Mucosa of stomach (tissue), 1 donor: Measurements from ENCODE around the gene SNAP47.

Experiments
- H3K27me3 ChIP-seq: one replicate; pipeline ENCODE4 v1.7.0; 2013; ENCODE audit warnings: mild to moderate bottlenecking, low read length; ENCODE audit not compliant: control insufficient read depth, insufficient read depth
- H3K36me3 ChIP-seq: one replicate; pipeline ENCODE4 v1.7.0; 2013; ENCODE audit warnings: low read length; ENCODE audit not compliant: control insufficient read depth, insufficient read depth
- H3K4me1 ChIP-seq: one replicate; pipeline ENCODE4 v1.7.0; 2013; ENCODE audit warnings: mild to moderate bottlenecking, low read length; ENCODE audit not compliant: control insufficient read depth, insufficient read depth
- H3K4me3 ChIP-seq: one replicate; pipeline ENCODE4 v1.7.0; 2013; ENCODE audit warnings: low read length
- H3K9ac ChIP-seq: one replicate; pipeline ENCODE4 v1.7.0; 2013; ENCODE audit warnings: mild to moderate bottlenecking, low read length, moderate library complexity
- H3K9me3 ChIP-seq: one replicate; pipeline ENCODE4 v1.7.0; 2013; ENCODE audit warnings: mild to moderate bottlenecking, low read length, moderate library complexity; ENCODE audit not compliant: control insufficient read depth
- donor health status: Pancreatic carcinoma.

Gene SNAP47

GRCh38 chr1:227745568-227746265 is 10.5 kb downstream of the SNAP47 start:
- H3K27me3 ChIP-seq, result no peaks in the 10 kb centered on the region
- H3K9me3 ChIP-seq, result no peaks in the 10 kb centered on the region
- H3K36me3 ChIP-seq, result peaks cover 8% of the 10 kb centered on the region
- peaks cover 4% of the 10 kb centered on the region for H3K4me1 ChIP-seq
- H3K4me3 ChIP-seq, result no peak overlapping the region
- H3K9ac ChIP-seq, result no peak overlapping the region

GRCh38 chr1:227746676-227747075 is 11.4 kb downstream of the SNAP47 start:
- Histone ChIP-seq H3K4me1 (peaks cover 4% of the 10 kb centered on the region), H3K36me3 (peaks cover 8% of the 10 kb centered on the region), H3K4me3 (no peak overlapping the region), H3K9ac (no peak overlapping the region), H3K9me3 (no peaks in the 10 kb centered on the region), H3K27me3 (no peaks in the 10 kb centered on the region)

GRCh38 chr1:227747382-227747781 is 12.1 kb downstream of the SNAP47 start:
- H3K9ac ChIP-seq, result no peak overlapping the region
- no peak overlapping the region for H3K4me3 ChIP-seq
- H3K27me3 ChIP-seq, result no peaks in the 10 kb centered on the region
- peaks cover 8% of the 10 kb centered on the region for H3K36me3 ChIP-seq
- H3K4me1 ChIP-seq, result peaks cover 4% of the 10 kb centered on the region
- no peaks in the 10 kb centered on the region for H3K9me3 ChIP-seq

GRCh38 chr1:227747948-227748495 is 12.8 kb downstream of the SNAP47 start:
- Histone ChIP-seq H3K4me3 (no peak overlapping the region), H3K27me3 (no peaks in the 10 kb centered on the region), H3K4me1 (peaks cover 4% of the 10 kb centered on the region), H3K9me3 (no peaks in the 10 kb centered on the region), H3K36me3 (peaks cover 8% of the 10 kb centered on the region), H3K9ac (no peak overlapping the region)

GRCh38 chr1:227748496-227749182 is 13.4 kb downstream of the SNAP47 start:
- H3K27me3 ChIP-seq, result no peaks in the 10 kb centered on the region
- H3K9ac ChIP-seq, result no peak overlapping the region
- no peaks in the 10 kb centered on the region for H3K9me3 ChIP-seq
- H3K36me3 ChIP-seq, result peaks cover 8% of the 10 kb centered on the region
- no peak overlapping the region for H3K4me3 ChIP-seq
- H3K4me1 ChIP-seq, result peaks cover 6% of the 10 kb centered on the region

GRCh38 chr1:227749225-227749624 is 14.0 kb downstream of the SNAP47 start:
- H3K4me3 ChIP-seq, result no peak overlapping the region
- peaks cover 8% of the 10 kb centered on the region for H3K36me3 ChIP-seq
- no peak overlapping the region for H3K9ac ChIP-seq
- no peaks in the 10 kb centered on the region for H3K9me3 ChIP-seq
- no peaks in the 10 kb centered on the region for H3K27me3 ChIP-seq
- peaks cover 10% of the 10 kb centered on the region for H3K4me1 ChIP-seq

- no peak overlapping the region for H3K9ac ChIP-seq
- H3K27me3 ChIP-seq, result no peaks in the 10 kb centered on the region
- no peaks in the 10 kb centered on the region for H3K9me3 ChIP-seq
- peaks cover 11% of the 10 kb centered on the region for H3K4me1 ChIP-seq
- no peak overlapping the region for H3K4me3 ChIP-seq
- H3K36me3 ChIP-seq, result peaks cover 8% of the 10 kb centered on the region
These were observed 14.9 kb downstream of the SNAP47 start for GRCh38 chr1:227749916-227750710.

GRCh38 chr1:227753999-227754711 is 18.9 kb downstream of the SNAP47 start:
- H3K9me3 ChIP-seq, result no peaks in the 10 kb centered on the region
- H3K4me1 ChIP-seq, result peaks cover 11% of the 10 kb centered on the region
- H3K36me3 ChIP-seq, result no peaks in the 10 kb centered on the region
- no peak overlapping the region for H3K4me3 ChIP-seq
- no peaks in the 10 kb centered on the region for H3K27me3 ChIP-seq
- H3K9ac ChIP-seq, result no peak overlapping the region

GRCh38 chr1:227754958-227755357 is 19.7 kb downstream of the SNAP47 start:
- Histone ChIP-seq H3K27me3 (no peaks in the 10 kb centered on the region), H3K9me3 (no peaks in the 10 kb centered on the region), H3K36me3 (no peaks in the 10 kb centered on the region), H3K4me3 (no peak overlapping the region), H3K9ac (no peak overlapping the region), H3K4me1 (peaks cover 11% of the 10 kb centered on the region)

GRCh38 chr1:227756172-227756959 is 21.1 kb downstream of the SNAP47 start:
- no peak overlapping the region for H3K9ac ChIP-seq
- peaks cover 11% of the 10 kb centered on the region for H3K4me1 ChIP-seq

GRCh38 chr1:227757781-227758180 is 22.5 kb downstream of the SNAP47 start:
- no peak overlapping the region for H3K9ac ChIP-seq
- H3K4me3 ChIP-seq, result no peak overlapping the region
- no peaks in the 10 kb centered on the region for H3K27me3 ChIP-seq
- H3K36me3 ChIP-seq, result no peaks in the 10 kb centered on the region
- no peaks in the 10 kb centered on the region for H3K9me3 ChIP-seq
- peaks cover 11% of the 10 kb centered on the region for H3K4me1 ChIP-seq

More at GRCh38 chr1:227756172-227756959, 21.1 kb downstream of the SNAP47 start:
- Histone ChIP-seq H3K9me3 (no peaks in the 10 kb centered on the region), H3K4me3 (no peak overlapping the region), H3K27me3 (no peaks in the 10 kb centered on the region), H3K36me3 (no peaks in the 10 kb centered on the region)
